HUDEP-2 (cell line): ENCODE results near the gene CDC25B.
"Not testable (repeated sequence)": the region's sequence is repeated elsewhere in the genome, so short reads cannot be mapped to it uniquely, and the experiment has no call there.

Experiments
- DNase-seq, 76 experiments: peaks; one replicate each; lab custom pipeline; 2025; ENCODE audit not compliant: unreplicated experiment in 76 of 76; lab: John Stamatoyannopoulos, UW

CDC25B gene

DNA sequence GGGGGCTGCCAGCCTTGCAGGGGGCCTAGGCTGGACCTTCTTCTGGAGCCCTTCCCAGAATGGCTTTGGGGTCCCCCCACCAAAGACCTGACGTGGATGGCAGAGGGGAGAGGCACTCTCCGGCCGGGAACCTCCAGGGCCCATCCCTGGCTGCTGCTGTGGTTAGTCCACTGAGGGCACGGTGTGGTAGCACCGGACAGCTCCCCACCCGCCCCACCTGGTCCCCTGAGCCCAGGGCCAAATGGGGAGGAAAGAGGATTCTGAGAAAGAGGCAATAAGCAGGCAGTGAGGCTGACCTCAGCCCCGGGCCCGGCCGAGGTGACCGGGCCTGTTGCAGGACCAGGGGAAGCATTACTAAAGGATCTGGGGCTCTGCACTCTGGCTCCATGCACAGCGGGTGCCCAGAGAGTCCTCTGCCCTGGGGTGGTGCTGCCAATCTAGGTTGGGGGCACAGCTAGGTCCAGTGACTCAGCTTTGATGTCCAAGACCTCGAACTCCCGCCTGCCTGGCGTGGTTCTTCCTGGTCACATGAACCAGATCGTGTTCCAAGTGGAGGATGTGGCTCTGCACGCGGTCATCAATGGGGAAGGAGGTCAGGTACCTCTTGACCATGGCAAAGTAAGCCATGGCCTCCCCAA, 11.8 kb upstream of the CDC25B start:
- DNase-seq = no peak

GRCh38 chr20:3784863-3785239, 11.3 kb upstream of the CDC25B start:
- no peak for DNase-seq

DNA sequence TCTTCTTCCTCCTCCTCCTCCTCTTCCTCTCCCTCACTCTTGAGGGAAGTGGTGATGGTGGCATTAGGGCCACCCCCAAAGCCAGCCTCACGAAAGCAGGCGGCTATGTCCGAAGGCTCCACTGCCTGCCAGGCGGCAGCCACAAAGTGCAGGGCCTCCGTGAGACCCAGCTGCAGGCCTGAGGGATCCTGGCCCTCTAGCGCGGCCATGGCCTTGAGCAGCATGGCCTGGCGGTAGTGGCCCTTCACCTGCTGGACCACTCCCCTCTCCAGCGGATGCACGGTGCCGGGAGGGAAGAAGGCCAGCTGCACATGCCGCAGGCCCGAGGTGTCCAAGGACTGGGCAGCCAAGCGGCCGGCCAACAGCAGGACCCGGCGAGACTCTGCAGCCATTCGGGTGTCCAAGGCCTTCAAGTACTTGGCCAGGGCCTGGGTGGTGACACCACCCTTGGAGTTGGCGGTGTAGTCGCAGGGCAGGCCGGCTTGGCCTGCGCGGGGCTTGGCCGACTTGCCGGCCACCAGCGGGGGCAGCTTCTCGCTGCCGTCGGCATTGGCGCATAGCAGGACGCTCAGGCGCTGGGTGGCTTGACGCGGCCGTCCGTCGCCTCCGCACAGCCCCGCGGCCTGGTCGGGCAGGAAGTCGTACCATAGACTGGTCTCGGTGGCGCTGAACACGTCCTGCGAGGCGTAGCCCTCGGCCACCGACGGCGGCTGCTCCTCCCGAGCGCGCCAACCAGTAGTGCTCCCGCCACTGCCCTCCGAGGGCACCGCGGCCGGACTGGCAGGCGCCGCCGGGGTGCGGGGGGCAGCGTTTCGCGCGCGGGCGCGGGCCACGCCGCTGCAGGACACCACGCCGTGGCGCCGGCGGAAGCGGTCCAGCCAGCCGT, 10.6 kb upstream of the CDC25B start:
- DNase-seq = no peak

- DNase-seq = peak in 24 of 76 experiments; percentile 4 to 44 (median 22)
These were observed 10.0 kb upstream of the CDC25B start for GRCh38 chr20:3786126-3786484.

- DNase-seq = peak in 69 of 76 experiments; percentile 19 to 92 (median 77)
These were observed 9.3 kb upstream of the CDC25B start, which contains the start of gene CENPB for GRCh38 chr20:3786665-3787323. TSS of gene CENPB (minus strand) at chr20:3786740. CDS start at chr20:3786483, 257 bp downstream.

DNA sequence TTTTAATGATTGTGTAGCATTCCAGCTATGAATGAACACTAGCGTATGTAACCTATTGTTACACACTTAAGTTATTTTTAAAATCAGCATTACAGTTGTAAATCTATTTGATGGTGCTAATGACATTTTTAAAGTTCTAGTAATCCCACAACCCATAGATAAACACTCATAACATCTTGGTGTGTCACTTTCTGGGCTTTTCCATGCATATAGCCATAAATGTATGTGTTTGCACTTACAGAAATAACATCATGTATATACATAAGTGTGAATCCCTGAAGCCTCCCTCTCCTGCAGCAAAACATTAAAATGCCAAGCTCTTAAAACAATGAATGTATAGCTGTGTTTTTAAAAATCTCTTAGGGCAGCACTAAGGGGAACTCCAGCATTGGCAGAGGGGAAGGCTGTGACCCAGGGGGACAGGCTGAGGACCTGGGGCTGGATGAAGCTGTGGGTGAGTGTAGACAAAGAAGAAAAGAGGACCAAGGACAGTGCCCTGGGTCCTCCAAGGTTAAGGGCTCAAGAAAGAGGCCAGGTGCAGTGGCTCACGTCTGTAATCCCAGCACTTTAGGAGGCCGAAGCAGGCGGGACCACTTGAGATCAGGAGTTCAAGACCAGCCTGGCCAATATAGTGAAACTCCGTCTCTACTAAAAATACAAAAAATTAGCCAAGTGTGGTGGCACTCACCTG, 8.6 kb upstream of the CDC25B start:
- DNase-seq = no peak

DNA sequence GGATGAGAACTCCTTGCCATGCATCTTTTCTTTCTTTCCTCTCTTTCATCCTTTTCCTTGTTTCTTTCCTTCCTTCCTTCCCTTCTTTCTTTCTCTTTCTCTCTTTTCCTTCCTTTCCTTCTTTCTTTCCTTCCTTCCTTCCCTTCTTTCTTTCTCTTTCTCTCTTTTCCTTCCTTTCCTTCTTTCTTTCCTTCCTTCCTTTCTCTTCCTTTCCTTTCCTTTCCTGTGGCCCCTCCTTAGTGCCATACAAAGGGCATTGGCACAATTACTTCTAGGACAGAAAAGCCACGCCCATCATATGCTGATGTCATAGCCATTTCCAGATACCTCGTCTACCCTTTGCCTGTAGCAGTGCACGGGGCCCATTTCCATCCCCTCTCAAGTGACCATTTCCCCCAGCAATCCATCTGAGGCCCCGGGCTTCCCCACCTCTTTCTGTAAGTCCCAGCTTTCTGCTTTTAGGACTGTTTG, 7.4 kb upstream of the CDC25B start:
- peak in 12 of 76 experiments; percentile 7 to 39 (median 17) for DNase-seq

GRCh38 chr20:3789201-3789600, 6.9 kb upstream of the CDC25B start:
- not testable (repeated sequence) for DNase-seq

DNA sequence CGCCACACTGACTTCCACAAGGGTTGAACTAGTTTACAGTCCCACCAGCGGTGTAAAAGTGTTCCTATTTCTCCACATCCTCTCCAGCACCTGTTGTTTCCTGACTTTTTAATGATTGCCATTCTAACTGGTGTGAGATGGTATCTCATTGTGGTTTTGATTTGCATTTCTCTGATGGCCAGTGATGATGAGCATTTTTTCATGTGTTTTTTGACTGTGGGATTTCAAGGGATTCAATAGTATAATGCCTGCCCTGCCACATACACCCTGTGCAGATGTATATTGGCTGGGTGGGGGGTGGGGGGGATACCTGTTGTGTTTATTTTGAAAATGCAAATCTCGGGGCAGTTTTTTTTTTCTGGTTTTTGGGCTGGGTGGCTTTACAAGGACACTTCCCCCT, 1.9 kb upstream of the CDC25B start:
- DNase-seq = not testable (repeated sequence)

- DNase-seq = no peak
These were observed 1.2 kb upstream of the CDC25B start for GRCh38 chr20:3794701-3795420.

DNA sequence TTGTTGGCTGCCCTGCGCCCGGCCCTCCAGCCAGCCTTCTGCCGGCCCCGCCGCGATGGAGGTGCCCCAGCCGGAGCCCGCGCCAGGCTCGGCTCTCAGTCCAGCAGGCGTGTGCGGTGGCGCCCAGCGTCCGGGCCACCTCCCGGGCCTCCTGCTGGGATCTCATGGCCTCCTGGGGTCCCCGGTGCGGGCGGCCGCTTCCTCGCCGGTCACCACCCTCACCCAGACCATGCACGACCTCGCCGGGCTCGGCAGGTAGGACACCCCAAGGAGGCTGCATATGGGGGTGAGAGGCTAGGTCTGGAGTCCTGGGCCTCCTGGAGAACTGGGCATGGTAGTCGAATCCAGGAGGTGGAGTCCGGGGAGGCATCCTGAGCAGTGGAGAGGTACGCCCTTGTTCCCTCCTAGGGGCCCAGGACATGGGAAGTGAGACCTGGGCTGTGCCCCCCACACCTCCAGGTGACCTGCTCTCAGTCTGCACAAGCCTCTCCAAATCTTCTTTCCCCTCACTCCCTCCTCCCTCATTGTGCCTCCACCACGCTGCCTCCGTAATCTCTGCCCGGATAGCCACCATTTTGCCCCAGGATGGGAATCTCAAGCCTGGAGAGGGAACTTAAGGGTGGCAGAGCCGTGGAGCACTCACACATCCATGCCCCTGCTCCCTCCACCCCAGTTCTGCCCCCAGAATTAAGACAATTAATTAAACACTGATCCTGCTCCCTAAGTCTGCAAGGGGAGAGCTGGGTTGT, 541 bp downstream of the CDC25B start:
- no peak for DNase-seq

DNA sequence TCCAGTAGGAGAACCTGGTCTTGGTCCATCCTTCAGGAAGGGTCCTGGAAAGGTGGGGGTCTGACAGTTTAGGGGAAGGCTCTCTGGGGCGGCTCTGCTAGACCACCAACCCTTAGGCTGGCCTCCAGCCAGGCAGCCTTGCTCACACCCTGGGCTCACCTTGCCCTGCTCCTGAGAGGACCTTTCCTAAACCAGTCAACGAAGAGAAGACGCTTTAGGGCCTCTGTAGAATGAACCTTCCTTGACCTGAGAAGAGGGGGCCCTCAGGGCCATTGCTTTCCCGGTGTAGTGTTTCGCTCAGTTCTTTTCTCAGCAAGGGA, 1.1 kb downstream of the CDC25B start:
- DNase-seq = no peak

DNA sequence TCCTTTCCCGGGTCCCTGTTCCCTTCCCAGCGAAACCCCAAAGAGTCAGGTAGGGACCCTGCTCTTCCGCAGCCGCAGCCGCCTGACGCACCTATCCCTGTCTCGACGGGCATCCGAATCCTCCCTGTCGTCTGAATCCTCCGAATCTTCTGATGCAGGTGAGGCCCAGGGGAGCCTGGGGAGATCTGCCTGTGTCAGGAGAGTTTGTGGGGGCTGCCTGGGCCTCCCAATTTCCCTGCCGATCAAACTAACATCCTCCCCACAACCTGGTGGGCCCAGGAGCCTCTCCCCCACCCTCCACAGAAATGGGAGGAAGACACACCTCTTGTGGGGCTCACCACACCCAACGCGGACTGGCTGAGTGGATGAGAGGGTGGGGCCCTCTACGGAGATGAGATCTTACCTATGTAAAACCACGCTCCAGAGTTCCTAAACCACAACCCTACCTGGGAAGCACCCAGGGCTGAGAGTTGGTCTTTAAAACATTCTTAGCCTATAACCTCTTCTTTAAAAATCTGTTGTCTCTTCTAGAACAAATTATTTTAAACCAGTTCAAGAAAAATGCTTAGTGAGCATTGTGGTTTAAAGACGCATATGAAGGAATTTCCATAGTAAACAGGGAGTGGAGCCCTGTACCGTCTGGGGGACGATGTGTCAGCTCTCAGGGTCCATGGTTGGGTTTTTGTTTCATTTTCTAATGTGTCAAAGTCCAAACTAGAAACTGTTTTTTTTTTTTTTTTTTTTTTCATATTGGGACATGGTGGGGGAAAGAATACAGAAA, 1.7 kb downstream of the CDC25B start:
- DNase-seq = peak in 8 of 76 experiments; percentile 4 to 31 (median 16)

- no peak for DNase-seq
These were observed 2.3 kb downstream of the CDC25B start for GRCh38 chr20:3798373-3798768.

DNA sequence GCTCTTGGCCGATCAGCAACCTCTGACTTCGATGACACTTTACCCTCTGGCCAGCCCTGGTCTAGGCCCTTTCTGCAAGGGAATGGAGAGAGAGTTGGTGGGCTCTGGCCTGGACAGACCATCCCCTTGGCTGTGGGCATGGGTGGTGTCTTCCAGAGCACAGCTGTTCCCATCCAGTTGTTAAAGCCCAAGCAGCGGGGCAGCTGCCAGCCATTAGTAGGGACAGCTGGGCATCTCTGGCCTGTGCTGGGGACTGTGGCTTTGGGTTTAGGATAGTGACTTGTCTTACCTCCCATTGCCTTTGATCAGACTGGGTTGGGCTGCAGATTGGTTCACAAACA, 2.8 kb downstream of the CDC25B start:
- DNase-seq = no peak

DNA sequence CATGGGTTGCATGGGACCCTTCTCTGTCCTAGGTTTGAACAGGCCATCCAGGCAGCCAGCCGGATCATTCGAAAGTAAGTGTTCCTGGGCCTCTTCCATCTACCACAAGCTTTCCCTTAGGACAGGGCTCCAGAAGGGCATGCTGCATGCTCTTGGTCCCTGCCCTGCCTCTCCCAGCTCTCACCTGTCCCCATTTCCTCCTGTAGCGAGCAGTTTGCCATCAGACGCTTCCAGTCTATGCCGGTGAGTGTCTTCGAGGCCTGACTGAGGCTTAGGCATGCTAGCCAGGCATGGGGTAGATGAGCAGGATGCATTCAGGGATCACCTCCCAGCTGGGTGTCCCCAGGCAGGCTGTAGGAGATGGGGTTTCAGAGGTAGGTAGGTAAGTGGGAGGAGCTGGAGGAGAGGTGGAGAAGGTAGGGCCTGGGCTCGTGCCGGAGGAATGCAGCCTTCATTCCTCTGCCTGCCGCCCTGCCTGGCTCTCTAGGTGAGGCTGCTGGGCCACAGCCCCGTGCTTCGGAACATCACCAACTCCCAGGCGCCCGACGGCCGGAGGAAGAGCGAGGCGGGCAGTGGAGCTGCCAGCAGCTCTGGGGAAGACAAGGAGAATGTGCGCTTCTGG, 4.3 kb downstream of the CDC25B start:
- DNase-seq = no peak

GRCh38 chr20:3800878-3801260, 4.8 kb downstream of the CDC25B start:
- DNase-seq = no peak

GRCh38 chr20:3801299-3801698, 5.2 kb downstream of the CDC25B start:
- no peak for DNase-seq

DNA sequence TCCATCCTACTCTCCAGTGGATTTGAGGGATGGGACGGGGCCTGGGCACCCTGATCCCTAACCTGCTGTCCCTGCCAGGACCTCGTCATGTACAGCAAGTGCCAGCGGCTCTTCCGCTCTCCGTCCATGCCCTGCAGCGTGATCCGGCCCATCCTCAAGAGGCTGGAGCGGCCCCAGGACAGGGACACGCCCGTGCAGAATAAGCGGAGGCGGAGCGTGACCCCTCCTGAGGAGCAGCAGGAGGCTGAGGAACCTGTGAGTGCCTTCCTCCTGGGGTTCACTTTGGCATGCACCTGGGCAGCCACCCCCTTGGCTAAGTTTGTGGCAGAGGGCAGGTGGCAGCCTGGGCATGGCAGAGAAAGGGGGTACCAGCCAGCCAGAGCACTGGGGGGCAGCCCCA, 5.7 kb downstream of the CDC25B start:
- DNase-seq = no peak
